ENCODE results near the gene CDC123. TPM values are rescaled to one million over a fixed set of nuclear protein-coding genes. Genes with fewer than 3 reads are reported as not detected.

Gene CDC123
- total RNA-seq, 1 donor from 2014 or later, result 107 TPM

DNA sequence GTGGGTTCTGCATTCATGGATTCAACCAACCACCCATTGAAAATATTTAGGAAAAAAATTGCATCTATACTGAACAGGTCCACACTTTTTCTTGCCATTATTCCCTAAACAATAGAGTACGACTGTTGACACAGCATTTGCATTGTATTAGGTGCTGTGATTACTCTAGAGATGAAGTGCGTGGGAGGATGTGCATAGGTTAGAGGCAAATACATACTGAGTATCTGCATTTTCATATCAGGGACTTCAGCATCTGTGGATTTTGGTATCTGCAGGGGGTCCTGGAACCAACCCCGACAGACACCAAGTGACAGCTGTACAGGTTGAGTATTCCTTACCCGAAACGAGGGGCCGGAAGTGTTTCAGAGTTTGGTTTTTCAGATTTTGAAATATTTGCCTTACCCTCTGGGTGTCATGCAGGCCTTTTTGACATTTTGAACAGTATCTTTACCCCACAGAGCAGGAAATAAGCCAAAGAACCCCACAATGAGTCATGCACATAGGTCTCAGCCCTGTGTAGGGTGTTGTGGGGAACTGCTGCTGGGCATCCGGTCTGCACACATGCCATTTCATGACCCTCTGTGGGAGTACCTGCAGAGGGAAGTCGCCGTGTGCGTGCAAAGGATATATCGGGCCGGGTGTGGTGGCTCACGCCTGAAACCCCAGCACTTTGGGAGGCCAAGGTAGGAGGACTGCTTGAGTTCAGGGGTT is 14.8 kb upstream of the CDC123 start:
- Histone ChIP-seq H3K36me3 (ENCODE audit: insufficient read depth, low read length) (peaks cover 32% of the 10 kb centered on the region), H3K9me3 (ENCODE audit: insufficient read depth, low read depth, low read length) (no peaks in the 10 kb centered on the region), H3K79me2 (ENCODE audit: insufficient read depth, low read length) (no peaks in the 10 kb centered on the region), H4K20me1 (ENCODE audit: insufficient read depth, low read length) (no peaks in the 10 kb centered on the region), H3K9ac (ENCODE audit: low read length) (no peak overlapping the region), H3K27me3 (ENCODE audit: insufficient read depth, low read length) (no peaks in the 10 kb centered on the region), H3K4me2 (ENCODE audit: low read length) (peak overlapping the region; percentile 13), H2AFZ (ENCODE audit: low read depth, low read length) (no peak overlapping the region), H3K27ac (ENCODE audit: low read depth, low read length) (peak overlapping the region; percentile 1), H3K4me1 (ENCODE audit: insufficient read depth, low read length) (peaks cover 8% of the 10 kb centered on the region), H3K4me3 (ENCODE audit: insufficient read depth, low read depth, low read length) (no peak overlapping the region)
- DNase-seq (ENCODE audit: low read depth) (peak; percentile 16), FAIRE-seq (no peak)
- TF ChIP-seq CTCF (IDR thresholded peaks at IDR 0.05; ENCODE audit: insufficient read depth, low read depth, low read length), result no peak
- no peak for TF ChIP-seq EZH2 (IDR thresholded peaks at IDR 0.05; ENCODE audit: insufficient read depth, low read length)
- peaks cover 13% of the 10 kb centered on the region for H3K36me3 Mint-ChIP-seq (ENCODE audit: low read depth, unreplicated experiment)
- H3K27ac Mint-ChIP-seq (ENCODE audit: unreplicated experiment), result peak overlapping the region; percentile 47
- H3K9me3 Mint-ChIP-seq (ENCODE audit: unreplicated experiment), result no peaks in the 10 kb centered on the region
- no peaks in the 10 kb centered on the region for H3K27me3 Mint-ChIP-seq (ENCODE audit: low read depth, unreplicated experiment)
- no peak overlapping the region for H3K4me3 Mint-ChIP-seq (ENCODE audit: unreplicated experiment)
- H3K4me1 Mint-ChIP-seq (ENCODE audit: low read depth, unreplicated experiment), result peaks cover 4% of the 10 kb centered on the region

- DNase-seq (ENCODE audit: low read depth) (no peak), FAIRE-seq (no peak)
- TF ChIP-seq CTCF (IDR thresholded peaks at IDR 0.05; ENCODE audit: insufficient read depth, low read depth, low read length), result no peak
- TF ChIP-seq EZH2 (IDR thresholded peaks at IDR 0.05; ENCODE audit: insufficient read depth, low read length), result no peak
These were observed 11.8 kb upstream of the CDC123 start for GRCh38 chr10:12184165-12184564.

DNA sequence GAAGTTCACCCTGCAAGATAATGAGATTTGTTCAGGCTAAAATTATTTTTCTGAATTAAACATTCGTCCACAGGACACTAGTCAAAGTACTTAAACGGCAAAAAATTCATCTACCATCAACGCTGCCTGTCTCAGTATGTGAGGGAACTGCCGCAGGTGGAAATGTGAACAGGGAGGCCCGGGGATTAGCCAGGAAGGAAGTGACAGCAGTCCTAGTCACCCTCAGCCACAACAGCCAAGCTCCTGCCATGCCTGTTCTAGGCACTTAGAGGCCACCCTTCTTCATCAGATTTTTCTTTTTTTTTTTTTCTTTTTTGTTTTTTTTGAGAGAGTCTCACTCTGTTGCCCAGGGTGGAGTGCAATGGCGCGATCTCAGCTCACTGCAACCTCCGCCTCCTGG is 9.7 kb upstream of the CDC123 start:
- no peaks in the 10 kb centered on the region for H3K9me3 ChIP-seq (ENCODE audit: insufficient read depth, low read depth, low read length)
- peaks cover 2% of the 10 kb centered on the region for H3K4me1 ChIP-seq (ENCODE audit: insufficient read depth, low read length)
- H3K36me3 ChIP-seq (ENCODE audit: insufficient read depth, low read length), result peaks cover 22% of the 10 kb centered on the region
- H4K20me1 ChIP-seq (ENCODE audit: insufficient read depth, low read length), result peaks cover 15% of the 10 kb centered on the region
- no peaks in the 10 kb centered on the region for H3K27me3 Mint-ChIP-seq (ENCODE audit: low read depth, unreplicated experiment)
- no peak for TF ChIP-seq CTCF (IDR thresholded peaks at IDR 0.05; ENCODE audit: insufficient read depth, low read depth, low read length)
- TF ChIP-seq EZH2 (IDR thresholded peaks at IDR 0.05; ENCODE audit: insufficient read depth, low read length), result no peak
- no peak overlapping the region for H3K27ac ChIP-seq (ENCODE audit: low read depth, low read length)
- no peaks in the 10 kb centered on the region for H3K9me3 Mint-ChIP-seq (ENCODE audit: unreplicated experiment)
- peaks cover 2% of the 10 kb centered on the region for H3K4me1 Mint-ChIP-seq (ENCODE audit: low read depth, unreplicated experiment)
- no peaks in the 10 kb centered on the region for H3K27me3 ChIP-seq (ENCODE audit: insufficient read depth, low read length)
- H3K36me3 Mint-ChIP-seq (ENCODE audit: low read depth, unreplicated experiment), result peaks cover 8% of the 10 kb centered on the region
- H2AFZ ChIP-seq (ENCODE audit: low read depth, low read length), result no peak overlapping the region
- no peak overlapping the region for H3K27ac Mint-ChIP-seq (ENCODE audit: unreplicated experiment)
- H3K4me2 ChIP-seq (ENCODE audit: low read length), result no peak overlapping the region
- DNase-seq (ENCODE audit: low read depth), result no peak
- H3K9ac ChIP-seq (ENCODE audit: low read length), result no peak overlapping the region
- H3K79me2 ChIP-seq (ENCODE audit: insufficient read depth, low read length), result peaks cover 46% of the 10 kb centered on the region
- H3K4me3 Mint-ChIP-seq (ENCODE audit: unreplicated experiment), result no peak overlapping the region
- H3K4me3 ChIP-seq (ENCODE audit: insufficient read depth, low read depth, low read length), result no peak overlapping the region
- FAIRE-seq, result no peak

More at GRCh38 chr10:12184165-12184564, 11.8 kb upstream of the CDC123 start:
- Histone ChIP-seq H3K27me3 (ENCODE audit: insufficient read depth, low read length) (no peaks in the 10 kb centered on the region), H2AFZ (ENCODE audit: low read depth, low read length) (no peak overlapping the region), H3K36me3 (ENCODE audit: insufficient read depth, low read length) (peaks cover 27% of the 10 kb centered on the region), H3K4me3 (ENCODE audit: insufficient read depth, low read depth, low read length) (no peak overlapping the region), H3K27ac (ENCODE audit: low read depth, low read length) (no peak overlapping the region), H3K79me2 (ENCODE audit: insufficient read depth, low read length) (peaks cover 28% of the 10 kb centered on the region), H3K9ac (ENCODE audit: low read length) (no peak overlapping the region), H4K20me1 (ENCODE audit: insufficient read depth, low read length) (no peaks in the 10 kb centered on the region), H3K4me2 (ENCODE audit: low read length) (no peak overlapping the region), H3K9me3 (ENCODE audit: insufficient read depth, low read depth, low read length) (no peaks in the 10 kb centered on the region), H3K4me1 (ENCODE audit: insufficient read depth, low read length) (peaks cover 5% of the 10 kb centered on the region)
- Mint-ChIP-seq H3K4me3 (ENCODE audit: unreplicated experiment) (no peak overlapping the region), H3K36me3 (ENCODE audit: low read depth, unreplicated experiment) (peaks cover 8% of the 10 kb centered on the region), H3K27me3 (ENCODE audit: low read depth, unreplicated experiment) (no peaks in the 10 kb centered on the region), H3K4me1 (ENCODE audit: low read depth, unreplicated experiment) (peaks cover 1% of the 10 kb centered on the region), H3K9me3 (ENCODE audit: unreplicated experiment) (no peaks in the 10 kb centered on the region), H3K27ac (ENCODE audit: unreplicated experiment) (no peak overlapping the region)

All from astrocyte (in vitro differentiated cells and primary cell).